Endodermal cell (in vitro differentiated cells): Measurements from ENCODE around the gene INO80B. TPM values are rescaled to one million over a fixed set of nuclear protein-coding genes. Genes with fewer than 3 reads are reported as not detected.

Experiments used
- DNase-seq: peaks from one replicate; pipeline ENCODE4 v3.0.0-alpha.2; 2017
- H3K27ac ChIP-seq: 2 replicates; pipeline ENCODE4 v1.5.1; 2013; ENCODE audit warnings: mild to moderate bottlenecking, low read depth, low read length, moderate library complexity
- H3K27me3 ChIP-seq: 2 replicates; pipeline ENCODE4 v1.6.1; 2013; ENCODE audit warnings: mild to moderate bottlenecking, low read length, moderate library complexity; ENCODE audit not compliant: insufficient read depth, control insufficient read depth, poor library complexity, severe bottlenecking
- H3K36me3 ChIP-seq: 2 replicates; pipeline ENCODE4 v1.7.0; 2013; ENCODE audit warnings: mild to moderate bottlenecking, low read length, moderate library complexity; ENCODE audit not compliant: control insufficient read depth, insufficient read depth
- H3K4me1 ChIP-seq: one replicate; pipeline ENCODE4 v1.7.0; 2013; ENCODE audit warnings: low read length; ENCODE audit not compliant: control insufficient read depth, insufficient read depth
- H3K4me3 ChIP-seq: 2 replicates; pipeline ENCODE4 v1.5.1; 2013; ENCODE audit warnings: mild to moderate bottlenecking, low read length, moderate library complexity
- H3K9ac ChIP-seq: 2 replicates; pipeline ENCODE4 v1.6.1; 2013; ENCODE audit warnings: mild to moderate bottlenecking, low read length, moderate library complexity; ENCODE audit not compliant: poor library complexity, severe bottlenecking; ENCODE audit errors: extremely low read depth
- H3K9me3 ChIP-seq: 2 replicates; pipeline ENCODE4 v1.6.1; 2013; ENCODE audit warnings: mild to moderate bottlenecking, low read length, moderate library complexity; ENCODE audit not compliant: control insufficient read depth
- H3K27ac Mint-ChIP-seq: 2 replicates; pipeline ENCODE4 v1.8.0; 2020; ENCODE audit warnings: mixed read lengths
- H3K27me3 Mint-ChIP-seq: 2 replicates; pipeline ENCODE4 v1.8.0; 2021; ENCODE audit warnings: mild to moderate bottlenecking, mixed read lengths; ENCODE audit not compliant: insufficient read depth
- H3K36me3 Mint-ChIP-seq: 2 replicates; pipeline ENCODE4 v1.8.0; 2020; ENCODE audit warnings: low read depth, mixed read lengths
- H3K4me1 Mint-ChIP-seq: 2 replicates; pipeline ENCODE4 v1.8.0; 2020; ENCODE audit warnings: mixed read lengths
- H3K4me3 Mint-ChIP-seq: 2 replicates; pipeline ENCODE4 v1.8.0; 2020; ENCODE audit warnings: mild to moderate bottlenecking, moderate library complexity, mixed read lengths
- H3K9me3 Mint-ChIP-seq: 2 replicates; pipeline ENCODE4 v1.8.0; 2020; ENCODE audit warnings: mild to moderate bottlenecking, mixed read lengths
- CTCF ChIP-seq: fragments of 200-600 bp; sonication (generic); conservative IDR thresholded peaks from 2 replicates; pipeline ENCODE4 v1.5.0; 2021; ENCODE audit warnings: antibody characterized with exemption, mild to moderate bottlenecking
- WGBS, 2 experiments: methylation state at CpG; one replicate each; pipeline versions ENCODE4 v1.1.5 to v1.1.7; 2013; ENCODE audit warnings: missing lambda C conversion rate in 2 of 2, mixed read lengths in 1 of 2; ENCODE audit not compliant: insufficient coverage in 1 of 2, insufficient read length in 1 of 2; 5-methylcytosine and 5-hydroxymethylcytosine counted together
- total RNA-seq, 2 donors: library from RNA; stranded (reverse); fragmentation: NEBNext Ultra II Directional in 1 of 2; extraction: Animal tissue kit (Norgen Biotek cat#: 25700) in 1 of 2; gene quantifications; 2 replicates in 1 of 2; 3 replicates in 1 of 2; pipeline ENCODE4 v1.2.1, GENCODE V29; 2021

The INO80B gene
- total RNA-seq, 2 donors from 2014 or later, result 23.9 to 38.8 TPM

GRCh38 chr2:74425523-74425922, 29.4 kb upstream of the INO80B start:
- Histone ChIP-seq H3K27me3 (peaks cover under 1% of the 10 kb centered on the region), H3K9me3 (no peaks in the 10 kb centered on the region), H3K9ac (no peak overlapping the region), H3K4me1 (peaks cover 17% of the 10 kb centered on the region), H3K27ac (no peak overlapping the region), H3K4me3 (no peak overlapping the region), H3K36me3 (peaks cover 60% of the 10 kb centered on the region)
- WGBS, 2 experiments, result 93 to 100% methylated on average over 6 to 7 of the region's 7 CpGs
- Mint-ChIP-seq H3K4me3 (no peak overlapping the region), H3K27ac (peak overlapping the region; percentile 63), H3K27me3 (peaks cover 19% of the 10 kb centered on the region), H3K36me3 (peaks cover 46% of the 10 kb centered on the region), H3K4me1 (peaks cover 41% of the 10 kb centered on the region), H3K9me3 (no peaks in the 10 kb centered on the region)
- no peak for TF ChIP-seq CTCF
- no peak for DNase-seq

GRCh38 chr2:74426181-74426758, 28.6 kb upstream of the INO80B start:
- 73 to 100% methylated on average over 2 to 14 of the region's 14 CpGs for WGBS, 2 experiments
- Mint-ChIP-seq H3K27me3 (peaks cover 13% of the 10 kb centered on the region), H3K36me3 (peaks cover 53% of the 10 kb centered on the region), H3K4me1 (peaks cover 37% of the 10 kb centered on the region), H3K4me3 (peak overlapping the region; percentile 19), H3K9me3 (no peaks in the 10 kb centered on the region), H3K27ac (peak overlapping the region; percentile 63)
- no peak overlapping the region for H3K9ac ChIP-seq
- no peak overlapping the region for H3K4me3 ChIP-seq
- no peaks in the 10 kb centered on the region for H3K9me3 ChIP-seq
- no peaks in the 10 kb centered on the region for H3K27me3 ChIP-seq
- TF ChIP-seq CTCF, result no peak
- peaks cover 17% of the 10 kb centered on the region for H3K4me1 ChIP-seq
- H3K27ac ChIP-seq, result peak overlapping the region; percentile 27
- DNase-seq, result peak; percentile 82
- H3K36me3 ChIP-seq, result peaks cover 68% of the 10 kb centered on the region

GRCh38 chr2:74427551-74427950, 27.3 kb upstream of the INO80B start:
- Mint-ChIP-seq H3K4me3 (no peak overlapping the region), H3K36me3 (peaks cover 64% of the 10 kb centered on the region), H3K27ac (peak overlapping the region; percentile 63), H3K4me1 (peaks cover 37% of the 10 kb centered on the region), H3K27me3 (peaks cover 8% of the 10 kb centered on the region), H3K9me3 (no peaks in the 10 kb centered on the region)
- H3K9ac ChIP-seq, result no peak overlapping the region
- peak; percentile 40 for TF ChIP-seq CTCF
- H3K4me3 ChIP-seq, result no peak overlapping the region
- no peaks in the 10 kb centered on the region for H3K27me3 ChIP-seq
- H3K9me3 ChIP-seq, result no peaks in the 10 kb centered on the region
- H3K4me1 ChIP-seq, result peaks cover 17% of the 10 kb centered on the region
- 82 to 89% methylated on average over 3 of the region's 3 CpGs for WGBS, 2 experiments
- DNase-seq, result peak; percentile 65
- H3K36me3 ChIP-seq, result peaks cover 80% of the 10 kb centered on the region
- no peak overlapping the region for H3K27ac ChIP-seq
